Osteocyte (in vitro differentiated cells): ENCODE results near the gene SH2D3A. TPM values are rescaled to one million over a fixed set of nuclear protein-coding genes. Genes with fewer than 3 reads are reported as not detected.

Source experiments
- DNase-seq: peaks from one replicate; pipeline ENCODE4 v3.0.0; 2021; ENCODE audit warnings: mixed read lengths; ENCODE audit not compliant: unreplicated experiment; ENCODE audit errors: extremely low spot score
- H3K27ac Mint-ChIP-seq: one replicate; pipeline ENCODE4 v1.8.0; 2021; ENCODE audit warnings: mild to moderate bottlenecking, mixed read lengths; ENCODE audit not compliant: unreplicated experiment
- H3K27me3 Mint-ChIP-seq: one replicate; pipeline ENCODE4 v1.8.0; 2021; ENCODE audit warnings: mixed read lengths; ENCODE audit not compliant: unreplicated experiment
- H3K36me3 Mint-ChIP-seq: one replicate; pipeline ENCODE4 v1.8.0; 2021; ENCODE audit warnings: mixed read lengths; ENCODE audit not compliant: unreplicated experiment
- H3K4me1 Mint-ChIP-seq: one replicate; pipeline ENCODE4 v1.8.0; 2021; ENCODE audit warnings: mixed read lengths; ENCODE audit not compliant: unreplicated experiment
- H3K4me3 Mint-ChIP-seq: one replicate; pipeline ENCODE4 v1.8.0; 2021; ENCODE audit warnings: mild to moderate bottlenecking, moderate library complexity, mixed read lengths; ENCODE audit not compliant: unreplicated experiment
- H3K9me3 Mint-ChIP-seq: one replicate; pipeline ENCODE4 v1.8.0; 2021; ENCODE audit warnings: mixed read lengths; ENCODE audit not compliant: unreplicated experiment
- total RNA-seq: library from RNA; stranded (reverse); gene quantifications from 2 replicates; pipeline ENCODE4 v1.2.1, GENCODE V29; 2021
- TF ChIP-seq, protein P1 (sequence below): fragments of 200-600 bp; sonication (generic); IDR thresholded peaks from 2 replicates; pipeline ENCODE4 v1.5.0; 2021; ENCODE audit warnings: antibody characterized with exemption, mild to moderate bottlenecking, moderate library complexity

SH2D3A gene
- total RNA-seq, 1 donor from 2014 or later = not detected

DNA sequence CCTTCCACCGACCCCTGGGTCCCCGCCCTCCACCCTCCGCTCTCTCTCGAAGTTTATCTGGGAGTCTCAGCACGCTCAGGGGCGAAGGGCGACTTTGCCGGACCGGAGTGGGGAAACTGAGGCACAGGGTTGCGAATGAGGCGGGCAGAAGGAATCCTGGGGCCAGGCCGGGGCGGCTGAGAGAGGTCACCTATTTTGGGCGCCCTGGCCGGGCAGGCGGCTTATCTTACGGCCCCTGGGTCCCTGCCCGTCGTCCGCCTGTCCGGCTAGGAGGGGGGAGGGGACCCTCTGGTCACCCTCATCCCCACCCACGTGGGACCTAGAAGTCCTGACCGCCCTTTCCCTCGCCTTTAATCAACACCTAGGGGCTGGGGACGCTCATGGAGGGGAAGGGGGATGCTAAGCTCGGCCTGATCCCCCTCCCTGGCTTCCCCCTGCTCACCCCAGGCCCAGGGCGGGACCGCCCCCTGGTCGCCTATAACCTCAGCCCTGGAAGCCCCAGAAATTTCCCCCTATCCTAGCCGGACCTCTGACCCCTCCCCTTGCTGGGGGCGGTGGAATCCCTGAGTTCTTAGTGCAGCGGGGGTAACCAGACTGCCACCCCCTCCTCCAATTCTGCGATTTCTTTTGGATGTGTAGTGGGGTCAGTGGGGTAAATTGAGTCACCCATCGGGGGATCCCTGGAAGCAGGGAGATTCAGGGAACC, 27.2 kb downstream of the SH2D3A start:
- Mint-ChIP-seq H3K36me3 (peaks cover 6% of the 10 kb centered on the region), H3K27ac (peak overlapping the region; percentile 44)

DNA sequence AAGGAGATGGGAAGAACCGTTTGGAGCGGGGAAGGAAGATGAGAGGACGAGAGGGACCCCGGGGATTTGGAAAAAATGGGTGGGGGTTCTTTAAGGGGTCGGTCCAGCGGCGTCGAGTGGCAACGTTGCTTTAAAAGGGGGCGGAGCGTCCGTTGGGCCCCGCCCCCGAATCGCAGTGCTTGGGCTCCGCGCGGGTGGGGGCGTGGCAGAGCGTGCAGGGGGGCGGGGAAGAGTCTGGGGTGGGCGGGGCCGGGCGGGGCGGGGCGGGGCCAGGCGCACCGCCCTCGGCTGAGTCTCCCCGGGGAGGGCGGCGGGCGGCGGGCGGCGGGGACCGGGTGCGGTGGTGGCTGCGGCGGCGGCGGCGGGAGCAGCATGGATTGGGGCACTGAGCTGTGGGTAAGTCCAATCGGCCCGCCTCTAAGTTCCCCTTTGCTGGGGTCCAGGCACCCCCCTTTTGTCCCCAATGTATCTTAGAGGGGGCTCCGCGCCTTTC, 27.8 kb downstream of the SH2D3A start, which contains the start of gene TRIP10:
TSS of gene TRIP10 (plus strand) at position 291 of the 493 bp plus-strand sequence. CDS start at position 373, 82 bp downstream.
- Mint-ChIP-seq H3K27me3 (no peaks in the 10 kb centered on the region), H3K4me1 (peaks cover 65% of the 10 kb centered on the region), H3K27ac (peak within 1 kb of the TSS; percentile 97), H3K36me3 (peaks cover 6% of the 10 kb centered on the region), H3K9me3 (no peaks in the 10 kb centered on the region), H3K4me3 (peak within 1 kb of the TSS; percentile 95)
- peak; percentile 93 for DNase-seq
- TF ChIP-seq, protein P1, sequence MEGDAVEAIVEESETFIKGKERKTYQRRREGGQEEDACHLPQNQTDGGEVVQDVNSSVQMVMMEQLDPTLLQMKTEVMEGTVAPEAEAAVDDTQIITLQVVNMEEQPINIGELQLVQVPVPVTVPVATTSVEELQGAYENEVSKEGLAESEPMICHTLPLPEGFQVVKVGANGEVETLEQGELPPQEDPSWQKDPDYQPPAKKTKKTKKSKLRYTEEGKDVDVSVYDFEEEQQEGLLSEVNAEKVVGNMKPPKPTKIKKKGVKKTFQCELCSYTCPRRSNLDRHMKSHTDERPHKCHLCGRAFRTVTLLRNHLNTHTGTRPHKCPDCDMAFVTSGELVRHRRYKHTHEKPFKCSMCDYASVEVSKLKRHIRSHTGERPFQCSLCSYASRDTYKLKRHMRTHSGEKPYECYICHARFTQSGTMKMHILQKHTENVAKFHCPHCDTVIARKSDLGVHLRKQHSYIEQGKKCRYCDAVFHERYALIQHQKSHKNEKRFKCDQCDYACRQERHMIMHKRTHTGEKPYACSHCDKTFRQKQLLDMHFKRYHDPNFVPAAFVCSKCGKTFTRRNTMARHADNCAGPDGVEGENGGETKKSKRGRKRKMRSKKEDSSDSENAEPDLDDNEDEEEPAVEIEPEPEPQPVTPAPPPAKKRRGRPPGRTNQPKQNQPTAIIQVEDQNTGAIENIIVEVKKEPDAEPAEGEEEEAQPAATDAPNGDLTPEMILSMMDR = no peak

More for the DNA sequence above, 27.2 kb downstream of the SH2D3A start:
- H3K4me3 Mint-ChIP-seq = peak overlapping the region; percentile 84
- no peaks in the 10 kb centered on the region for H3K27me3 Mint-ChIP-seq
- H3K9me3 Mint-ChIP-seq = no peaks in the 10 kb centered on the region
- TF ChIP-seq, protein P1 = no peak
- peaks cover 70% of the 10 kb centered on the region for H3K4me1 Mint-ChIP-seq
- DNase-seq = no peak

DNA sequence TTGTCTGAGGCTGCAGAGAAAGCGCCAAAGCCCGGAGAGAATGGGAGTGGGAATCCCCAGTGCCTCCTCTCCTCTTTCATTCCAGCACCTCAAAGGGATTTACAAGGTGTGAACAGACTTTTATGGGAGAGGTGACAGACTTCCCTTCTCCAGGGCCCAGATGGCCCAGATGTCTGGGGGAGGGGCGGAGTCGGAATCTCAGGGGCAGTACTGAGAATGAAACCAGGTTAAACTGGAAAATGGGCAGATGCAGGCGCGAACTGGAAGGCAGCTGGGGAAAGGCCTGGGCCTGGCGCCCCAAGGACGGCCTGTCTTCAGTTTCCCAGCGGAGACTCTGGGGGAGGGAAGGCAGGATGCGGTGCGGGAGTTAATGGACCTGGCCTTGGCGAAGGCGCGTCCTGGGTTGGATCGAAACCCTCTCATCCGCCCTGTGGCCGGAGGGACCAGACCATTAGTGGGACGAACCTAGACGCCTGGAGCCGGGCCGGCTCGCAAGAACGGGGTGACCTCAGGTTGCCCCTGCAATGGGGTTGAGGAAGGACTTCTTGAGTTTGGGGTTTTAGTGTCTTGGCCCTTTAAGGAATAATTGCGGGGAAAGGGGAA, 28.3 kb downstream of the SH2D3A start:
- Mint-ChIP-seq H3K9me3 (no peaks in the 10 kb centered on the region), H3K27ac (peak overlapping the region; percentile 97), H3K36me3 (peaks cover 5% of the 10 kb centered on the region), H3K4me3 (peak overlapping the region; percentile 95), H3K27me3 (no peaks in the 10 kb centered on the region), H3K4me1 (peaks cover 59% of the 10 kb centered on the region)
- TF ChIP-seq, protein P1 = no peak
- no peak for DNase-seq

DNA sequence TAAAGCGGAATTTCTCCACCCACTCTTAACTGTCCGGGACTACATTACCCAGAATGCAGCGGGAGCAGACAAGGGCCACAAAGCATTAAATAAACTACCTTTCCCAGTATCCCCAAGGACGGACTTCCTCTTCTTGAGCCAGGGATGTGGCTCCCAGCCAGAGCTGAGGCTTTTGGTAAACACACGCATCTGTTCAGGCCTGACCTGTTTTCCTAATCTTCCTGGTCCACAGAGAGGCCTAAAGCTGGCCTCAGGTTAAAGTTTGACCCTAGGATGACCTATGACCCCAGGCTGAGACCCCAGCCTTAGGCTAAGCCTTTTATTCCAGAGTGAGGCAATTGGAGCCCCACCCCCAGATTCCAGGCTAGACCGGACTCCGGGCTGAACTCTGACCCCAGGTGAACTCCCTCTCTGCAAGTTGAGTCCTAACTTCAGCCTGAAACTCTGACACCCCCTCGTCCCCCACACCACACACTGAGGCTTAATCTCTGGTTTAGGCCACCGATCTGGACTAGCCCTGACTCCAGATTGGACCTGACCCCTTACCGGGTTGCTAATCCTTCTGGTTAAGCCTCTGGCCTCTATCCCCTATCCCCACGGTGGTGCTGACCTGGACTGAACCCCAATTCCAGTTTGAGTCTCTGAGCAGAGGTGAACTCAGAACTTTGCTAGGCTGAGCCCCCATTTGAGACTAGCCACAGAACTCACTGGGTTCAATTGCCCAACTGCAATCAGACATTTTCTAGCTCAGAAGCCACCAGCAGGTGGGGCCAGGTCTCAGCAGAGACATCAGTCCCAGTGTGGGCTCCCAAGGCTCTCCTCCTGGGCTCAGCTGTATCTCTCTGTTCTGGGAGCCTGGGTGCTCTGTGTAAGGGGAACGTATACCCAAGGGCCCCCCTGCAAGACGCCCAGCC, 29.1 kb downstream of the SH2D3A start:
- Mint-ChIP-seq H3K36me3 (peaks cover 3% of the 10 kb centered on the region), H3K27ac (peak overlapping the region; percentile 97), H3K27me3 (no peaks in the 10 kb centered on the region), H3K9me3 (no peaks in the 10 kb centered on the region), H3K4me3 (peak overlapping the region; percentile 95), H3K4me1 (peaks cover 52% of the 10 kb centered on the region)
- TF ChIP-seq, protein P1 = peak; percentile 77
- no peak for DNase-seq
